Endothelial cell of umbilical vein (primary cell): Measurements from ENCODE around the gene DTL. TPM values are rescaled to one million over a fixed set of nuclear protein-coding genes. Genes with fewer than 3 reads are reported as not detected.

Experiments
- BruUV-seq: library from RNA; stranded (reverse); fragments of 400-500 nt; replicated peaks from 2 replicates; lab custom pipeline; 2021; lab: Mats Ljungman, UMichigan
- CTCF ChIA-PET: fragments of 300-600, 350-600 bp; sonication (Branson Sonifier 250); formaldehyde crosslinking; loops from one replicate; lab custom pipeline; 2021; ENCODE audit warnings: antibody characterized with exemption, inconsistent platforms; lab: Charles Lee
- POLR2A ChIA-PET: fragments of 300-600, 350-600 bp; sonication (Branson Sonifier 250); formaldehyde crosslinking; loops from one replicate; lab custom pipeline; 2021; ENCODE audit warnings: antibody characterized with exemption, inconsistent platforms; lab: Charles Lee
- DNase-seq: peaks from one replicate; pipeline ENCODE4 v3.0.0-alpha.2; 2011; ENCODE audit warnings: low read depth, low spot score
- FAIRE-seq: peaks from 2 replicates; lab custom pipeline; 2011; peaks lifted over from hg19 to GRCh38; lab: Jason Lieb, UNC
- H2AFZ ChIP-seq: 2 replicates; pipeline ENCODE4 v1.6.0; 2012; ENCODE audit warnings: low read depth, low read length, control low read depth, inconsistent platforms
- H3K27ac ChIP-seq: 2 replicates; pipeline ENCODE4 v1.5.1; 2011; ENCODE audit warnings: low read depth, mild to moderate bottlenecking, control low read depth, low read length, moderate library complexity; ENCODE audit not compliant: insufficient read depth
- H3K27me3 ChIP-seq, 2 experiments: 2 replicates each; pipeline versions ENCODE4 v1.6.0 to v1.6.1; 2011; ENCODE audit warnings: low read length in 2 of 2, mixed read lengths in 1 of 2; ENCODE audit not compliant: control insufficient read depth in 2 of 2, insufficient read depth in 2 of 2
- H3K36me3 ChIP-seq, 2 experiments: 2 replicates in 1 of 2; 3 replicates in 1 of 2; pipeline ENCODE4 v1.5.1; 2011; ENCODE audit warnings: low read length in 2 of 2, mild to moderate bottlenecking in 1 of 2, moderate library complexity in 1 of 2; ENCODE audit not compliant: control insufficient read depth in 2 of 2, insufficient read depth in 2 of 2; ENCODE audit errors: extremely low read depth in 1 of 2
- H3K4me1 ChIP-seq: 3 replicates; pipeline ENCODE4 v1.5.1; 2011; ENCODE audit warnings: mild to moderate bottlenecking, low read length; ENCODE audit not compliant: control insufficient read depth, insufficient read depth; ENCODE audit errors: extremely low read depth
- H3K4me2 ChIP-seq: 2 replicates; pipeline ENCODE4 v1.6.1; 2011; ENCODE audit warnings: low read length, control low read depth, mixed read lengths; ENCODE audit not compliant: insufficient read depth
- H3K4me3 ChIP-seq, 3 experiments: fragments of 200-600 bp in 1 of 3; sonication (generic), shearing (Covaris generic) in 1 of 3; replicated peaks in 1 of 3; 2 replicates each; pipeline ENCODE4 v1.5.1; 2011 to 2016; ENCODE audit warnings: control low read depth in 3 of 3, low read length in 3 of 3, mild to moderate bottlenecking in 2 of 3, inconsistent platforms in 1 of 3, low read depth in 1 of 3, moderate library complexity in 1 of 3; ENCODE audit not compliant: insufficient read depth in 1 of 3
- H3K79me2 ChIP-seq: 2 replicates; pipeline ENCODE4 v1.6.0; 2012; ENCODE audit warnings: low read length, inconsistent platforms; ENCODE audit not compliant: control insufficient read depth, insufficient read depth
- H3K9ac ChIP-seq: replicated peaks from 2 replicates; pipeline ENCODE3; 2011; ENCODE audit warnings: low read length, control low read depth; ENCODE audit not compliant: insufficient read depth; ENCODE audit errors: extremely low read depth
- H3K9me1 ChIP-seq: replicated peaks from 3 replicates; pipeline ENCODE4 v1.6.0; 2011; ENCODE audit warnings: mild to moderate bottlenecking, low read length; ENCODE audit not compliant: control insufficient read depth, insufficient read depth; ENCODE audit errors: extremely low read depth
- H3K9me3 ChIP-seq: replicated peaks from 2 replicates; pipeline ENCODE4 v1.5.1; 2012; ENCODE audit warnings: low read length, inconsistent platforms; ENCODE audit not compliant: control insufficient read depth, insufficient read depth
- H4K20me1 ChIP-seq: replicated peaks from 2 replicates; pipeline ENCODE3; 2011; ENCODE audit warnings: mild to moderate bottlenecking, low read length; ENCODE audit not compliant: control insufficient read depth, insufficient read depth; ENCODE audit errors: extremely low read depth
- EZH2 ChIP-seq: IDR thresholded peaks from 2 replicates; pipeline ENCODE4 v1.6.1; 2012; ENCODE audit warnings: borderline replicate concordance, low read depth, mild to moderate bottlenecking, moderate library complexity, low read length, inconsistent platforms; ENCODE audit not compliant: severe bottlenecking
- FOS ChIP-seq: IDR thresholded peaks from 2 replicates; pipeline ENCODE4 v1.6.1; 2011; ENCODE audit warnings: mild to moderate bottlenecking, low read length, moderate library complexity, borderline replicate concordance; ENCODE audit not compliant: insufficient read depth
- GATA2 ChIP-seq: IDR thresholded peaks from 2 replicates; pipeline ENCODE4 v1.7.0; 2011; ENCODE audit warnings: low read depth, mild to moderate bottlenecking, moderate library complexity, mixed read lengths, low read length; ENCODE audit not compliant: insufficient read length, insufficient read depth
- JUN ChIP-seq: IDR thresholded peaks from 2 replicates; pipeline ENCODE4 v1.6.1; 2011; ENCODE audit warnings: borderline replicate concordance, low read depth; ENCODE audit not compliant: insufficient read length, insufficient read depth
- MYC ChIP-seq: IDR thresholded peaks from one replicate; pipeline ENCODE4 v1.6.1; 2011; ENCODE audit warnings: mild to moderate bottlenecking, low read depth, low read length
- POLR2A ChIP-seq: IDR thresholded peaks from 2 replicates; pipeline ENCODE4 v1.6.1; 2012; ENCODE audit warnings: low read depth, mild to moderate bottlenecking, control low read depth, low read length
- POLR2AphosphoS5 ChIP-seq: IDR thresholded peaks from 2 replicates; pipeline ENCODE4 v1.6.1; 2012; ENCODE audit warnings: low read depth, mild to moderate bottlenecking, control low read depth, low read length, moderate library complexity; ENCODE audit not compliant: insufficient read depth
- dilution Hi-C: fragments of 300-500 bp; cut with MboI; formaldehyde crosslinking; loops from one replicate; pipeline ENCODE4 v1.15.0; 2019; ENCODE audit warnings: low sequenced_read_pairs; ENCODE audit not compliant: extremely low pct_ligation_motif_present
- intact Hi-C: fragments of 100-400 bp; cut with micrococcal nuclease; formaldehyde crosslinking; loops from one replicate; pipeline ENCODE4 v1.10.0; 2022
- polyA plus RNA-seq, 4 experiments: library from polyadenylated mRNA; depleted of rRNA in 3 of 4; stranded (reverse) in 3 of 4; unstranded in 1 of 4; fragments of >200 nt; gene quantifications; 2 replicates each; pipeline versions ENCODE4 v1.2.1 to v1.2.3, GENCODE V29; 2011 to 2012; ENCODE audit warnings: missing spikeins in 1 of 4
- total RNA-seq: library from RNA; stranded (reverse); gene quantifications from 2 replicates; pipeline ENCODE4 v1.2.3, GENCODE V29; 2021
- TF ChIP-seq, protein P1 (sequence below), 2 donors: IDR thresholded peaks; 1 replicate in 1 of 2; 2 replicates in 1 of 2; pipeline ENCODE4 v1.5.1; 2011; ENCODE audit warnings: low read length in 2 of 2, mild to moderate bottlenecking in 2 of 2, moderate library complexity in 2 of 2, control low read depth in 1 of 2, inconsistent platforms in 1 of 2, low read depth in 1 of 2; ENCODE audit not compliant: insufficient read depth in 1 of 2; ENCODE audit errors: extremely low read depth in 1 of 2
- TF ChIP-seq, protein P2 (sequence below): IDR thresholded peaks from 2 replicates; pipeline ENCODE4 v1.6.1; 2011; ENCODE audit not compliant: insufficient read depth, insufficient read length

Gene DTL
- total and polyA plus RNA-seq, 2 donors (not counting 3 experiments of a cell fraction or from before 2014, with no cell fraction given) = 11.2 to 26.5 TPM

DNA sequence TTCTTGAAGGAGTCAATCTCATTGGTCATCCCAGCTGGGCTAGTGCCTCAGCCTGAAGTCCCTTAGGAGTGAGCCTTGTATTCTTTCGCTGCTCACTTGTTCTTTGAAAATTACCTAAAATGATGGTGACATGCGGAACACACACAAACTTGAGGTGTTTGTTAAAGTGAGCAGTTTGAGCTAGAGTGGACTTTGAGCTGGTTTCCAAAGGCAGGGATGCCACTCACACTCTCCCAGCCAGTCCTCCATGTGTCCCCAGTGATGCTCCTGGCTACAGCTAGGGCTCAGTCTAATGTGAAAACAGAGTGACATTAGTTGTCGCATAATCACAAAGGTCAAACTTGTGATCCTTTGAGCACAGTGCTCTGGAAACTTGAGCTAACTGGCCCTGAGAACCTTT, 84.3 kb downstream of the DTL start:
- TF ChIP-seq, protein P1, sequence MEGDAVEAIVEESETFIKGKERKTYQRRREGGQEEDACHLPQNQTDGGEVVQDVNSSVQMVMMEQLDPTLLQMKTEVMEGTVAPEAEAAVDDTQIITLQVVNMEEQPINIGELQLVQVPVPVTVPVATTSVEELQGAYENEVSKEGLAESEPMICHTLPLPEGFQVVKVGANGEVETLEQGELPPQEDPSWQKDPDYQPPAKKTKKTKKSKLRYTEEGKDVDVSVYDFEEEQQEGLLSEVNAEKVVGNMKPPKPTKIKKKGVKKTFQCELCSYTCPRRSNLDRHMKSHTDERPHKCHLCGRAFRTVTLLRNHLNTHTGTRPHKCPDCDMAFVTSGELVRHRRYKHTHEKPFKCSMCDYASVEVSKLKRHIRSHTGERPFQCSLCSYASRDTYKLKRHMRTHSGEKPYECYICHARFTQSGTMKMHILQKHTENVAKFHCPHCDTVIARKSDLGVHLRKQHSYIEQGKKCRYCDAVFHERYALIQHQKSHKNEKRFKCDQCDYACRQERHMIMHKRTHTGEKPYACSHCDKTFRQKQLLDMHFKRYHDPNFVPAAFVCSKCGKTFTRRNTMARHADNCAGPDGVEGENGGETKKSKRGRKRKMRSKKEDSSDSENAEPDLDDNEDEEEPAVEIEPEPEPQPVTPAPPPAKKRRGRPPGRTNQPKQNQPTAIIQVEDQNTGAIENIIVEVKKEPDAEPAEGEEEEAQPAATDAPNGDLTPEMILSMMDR (IDR thresholded peaks at IDR 0.05; ENCODE audit: extremely low read depth in 1 of 2, insufficient read depth in 1 of 2, low read depth in 1 of 2, low read length in 2 of 2) = no peak
- TF ChIP-seq JUN = no peak
- H3K27ac ChIP-seq = no peak overlapping the region

DNA sequence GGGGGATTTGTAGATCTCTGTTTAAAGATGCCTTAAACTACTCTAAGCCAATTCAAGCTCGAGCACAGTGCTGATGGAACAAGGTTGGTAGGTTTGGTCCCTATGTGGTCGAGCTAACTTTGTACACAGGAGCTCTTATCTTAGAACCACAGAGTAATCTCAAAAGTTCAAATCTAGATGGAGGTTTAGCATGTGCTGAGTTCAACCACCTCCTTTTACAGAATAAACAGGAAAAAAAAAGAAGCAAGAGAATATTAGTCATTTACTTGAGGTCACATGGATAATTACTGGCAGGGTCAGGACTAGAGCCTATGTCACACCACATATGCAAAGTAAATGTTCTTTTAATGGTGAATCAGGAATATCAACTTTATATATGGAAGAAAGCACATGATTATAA, 86.2 kb downstream of the DTL start:
- H3K27me3 ChIP-seq = no peaks in the 10 kb centered on the region
- ChIA-PET POLR2A (no interaction called here), CTCF (no interaction called here)
- TF ChIP-seq FOS (no peak), MYC (no peak), POLR2A (no peak), GATA2 (no peak), POLR2AphosphoS5 (no peak), JUN (no peak), EZH2 (no peak)
- TF ChIP-seq, protein P1 (IDR thresholded peaks at IDR 0.05; ENCODE audit: extremely low read depth in 1 of 2, insufficient read depth in 1 of 2, low read depth in 1 of 2, low read length in 2 of 2) = no peak
- TF ChIP-seq, protein P2, sequence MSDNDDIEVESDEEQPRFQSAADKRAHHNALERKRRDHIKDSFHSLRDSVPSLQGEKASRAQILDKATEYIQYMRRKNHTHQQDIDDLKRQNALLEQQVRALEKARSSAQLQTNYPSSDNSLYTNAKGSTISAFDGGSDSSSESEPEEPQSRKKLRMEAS = no peak
- H3K36me3 ChIP-seq = no peaks in the 10 kb centered on the region
- dilution Hi-C loops (no loop called here), intact Hi-C loops (no loop called here)
- FAIRE-seq (no peak), DNase-seq (no peak)
- H3K4me1 ChIP-seq = no peaks in the 10 kb centered on the region
- H3K9ac ChIP-seq = no peak overlapping the region
- no peaks in the 10 kb centered on the region for H3K79me2 ChIP-seq
- no peaks in the 10 kb centered on the region for H4K20me1 ChIP-seq
- H2AFZ ChIP-seq = no peak overlapping the region
- no TSS peak for BruUV-seq
- H3K27ac ChIP-seq = no peak overlapping the region
- no peak overlapping the region for H3K4me2 ChIP-seq
- H3K4me3 ChIP-seq = no peak overlapping the region
- H3K9me1 ChIP-seq = no peaks in the 10 kb centered on the region
- no peaks in the 10 kb centered on the region for H3K9me3 ChIP-seq

More for the DNA sequence above, 84.3 kb downstream of the DTL start:
- Histone ChIP-seq H3K4me2 (no peak overlapping the region), H3K4me3 (no peak overlapping the region), H2AFZ (no peak overlapping the region), H3K9me1 (no peaks in the 10 kb centered on the region), H3K36me3 (no peaks in the 10 kb centered on the region), H3K9ac (no peak overlapping the region), H3K27me3 (no peaks in the 10 kb centered on the region), H3K4me1 (no peaks in the 10 kb centered on the region), H3K79me2 (no peaks in the 10 kb centered on the region), H4K20me1 (no peaks in the 10 kb centered on the region), H3K9me3 (no peaks in the 10 kb centered on the region)
- ChIA-PET POLR2A (no interaction called here), CTCF (no interaction called here)
- BruUV-seq = no TSS peak
- FAIRE-seq (no peak), DNase-seq (no peak)
- intact Hi-C loops = no loop called here
- dilution Hi-C loops = no loop called here
